SK-N-SH treated with all-trans-retinoic acid at 6 μM for 48 hours (cell line): ENCODE data around the gene TFPI2.

Experiments
- ATAC-seq: fragments of 200-7000 bp; cut with Tn5 transposase; 3 replicates; pipeline ENCODE4 v1.9.1; 2020; ENCODE audit warnings: mild to moderate bottlenecking, moderate library complexity
- BACH2 ChIP-seq: fragments of 250-450 bp; sonication (Bioruptor Pico); IDR thresholded peaks from 2 replicates; pipeline ENCODE4 v1.9.0; 2021; ENCODE audit warnings: mild to moderate bottlenecking, borderline replicate concordance
- CSDC2 ChIP-seq: fragments of 250-450 bp; sonication (Bioruptor Pico); IDR thresholded peaks from 2 replicates; pipeline ENCODE4 v1.5.0; 2020; ENCODE audit warnings: mild to moderate bottlenecking, moderate library complexity
- ESRRG ChIP-seq: fragments of 250-450 bp; sonication (Bioruptor Pico); IDR thresholded peaks from 2 replicates; pipeline ENCODE4 v1.6.1; 2021; ENCODE audit warnings: mild to moderate bottlenecking
- GLIS3 ChIP-seq: fragments of 250-450 bp; sonication (Bioruptor Pico); IDR thresholded peaks from 2 replicates; pipeline ENCODE4 v1.5.0; 2020; ENCODE audit warnings: mild to moderate bottlenecking, moderate library complexity
- ISL1 ChIP-seq: fragments of 250-450 bp; sonication (Bioruptor Pico); IDR thresholded peaks from 2 replicates; pipeline ENCODE4 v2.1.2; 2022; ENCODE audit warnings: mild to moderate bottlenecking, moderate library complexity
- PPARA ChIP-seq: fragments of 250-450 bp; sonication (Bioruptor Pico); IDR thresholded peaks from 2 replicates; pipeline ENCODE4 v1.5.0; 2020; ENCODE audit warnings: mild to moderate bottlenecking, borderline replicate concordance
- RARB ChIP-seq: fragments of 250-450 bp; sonication (Bioruptor Pico); IDR thresholded peaks from 2 replicates; pipeline ENCODE4 v1.8.0; 2021; ENCODE audit warnings: mild to moderate bottlenecking, moderate library complexity
- SNAI2 ChIP-seq: fragments of 250-450 bp; sonication (Bioruptor Pico); IDR thresholded peaks from 2 replicates; pipeline ENCODE4 v1.5.0; 2020; ENCODE audit warnings: mild to moderate bottlenecking, moderate library complexity
- TCF4 ChIP-seq: fragments of 250-450 bp; sonication (Bioruptor Pico); IDR thresholded peaks from 2 replicates; pipeline ENCODE4 v1.8.0; 2021; ENCODE audit warnings: mild to moderate bottlenecking, moderate library complexity, borderline replicate concordance
- TOX ChIP-seq: fragments of 250-450 bp; sonication (Bioruptor Pico); IDR thresholded peaks from 2 replicates; pipeline ENCODE4 v1.8.0; 2021; ENCODE audit warnings: mild to moderate bottlenecking, moderate library complexity, borderline replicate concordance
- ZC3H10 ChIP-seq: fragments of 250-450 bp; sonication (Bioruptor Pico); IDR thresholded peaks from 2 replicates; pipeline ENCODE4 v1.5.1; 2021; ENCODE audit warnings: mild to moderate bottlenecking, moderate library complexity
- ZFP3 ChIP-seq: fragments of 250-450 bp; sonication (Bioruptor Pico); IDR thresholded peaks from 2 replicates; pipeline ENCODE4 v1.5.0; 2020; ENCODE audit warnings: mild to moderate bottlenecking, moderate library complexity
- ZFP30 ChIP-seq: fragments of 450-650 bp; formaldehyde crosslinking; IDR thresholded peaks from 2 replicates; pipeline ENCODE4 v1.5.0; 2022; ENCODE audit warnings: mild to moderate bottlenecking, moderate library complexity
- ZNF565 ChIP-seq: fragments of 450-650 bp; formaldehyde crosslinking; conservative IDR thresholded peaks from 2 replicates; pipeline ENCODE4 v1.5.0; 2020; ENCODE audit warnings: low read depth, mild to moderate bottlenecking, moderate library complexity
- ZNF70 ChIP-seq: fragments of 450-650 bp; formaldehyde crosslinking; IDR thresholded peaks from 2 replicates; pipeline ENCODE4 v1.5.0; 2020; ENCODE audit warnings: mild to moderate bottlenecking, moderate library complexity
- ZNF8 ChIP-seq: fragments of 450-650 bp; formaldehyde crosslinking; IDR thresholded peaks from 2 replicates; pipeline ENCODE4 v1.5.0; 2020; ENCODE audit warnings: mild to moderate bottlenecking, moderate library complexity
- TF ChIP-seq, protein P1 (sequence below): fragments of 250-450 bp; sonication (Bioruptor Pico); IDR thresholded peaks from 2 replicates; pipeline ENCODE4 v1.5.1; 2021; ENCODE audit warnings: mild to moderate bottlenecking, moderate library complexity
- TF ChIP-seq, protein P2 (sequence below): fragments of 250-450 bp; sonication (Bioruptor Pico); IDR thresholded peaks from 2 replicates; pipeline ENCODE4 v1.5.1; 2020; ENCODE audit warnings: low read depth, mild to moderate bottlenecking, moderate library complexity
- TF ChIP-seq, protein P3 (sequence below): fragments of 250-450 bp; sonication (Bioruptor Pico); IDR thresholded peaks from 2 replicates; pipeline ENCODE4 v1.8.0; 2021; ENCODE audit warnings: low read depth, mild to moderate bottlenecking, moderate library complexity, borderline replicate concordance
- TF ChIP-seq, protein P4 (sequence below): fragments of 250-450 bp; sonication (Bioruptor Pico); IDR thresholded peaks from 2 replicates; pipeline ENCODE4 v1.8.0; 2020; ENCODE audit warnings: mild to moderate bottlenecking, moderate library complexity, borderline replicate concordance
- TF ChIP-seq, protein P5 (sequence below): fragments of 250-450 bp; sonication (Bioruptor Pico); IDR thresholded peaks from 2 replicates; pipeline ENCODE4 v1.5.0; 2020; ENCODE audit warnings: mild to moderate bottlenecking, moderate library complexity

TFPI2 gene

DNA sequence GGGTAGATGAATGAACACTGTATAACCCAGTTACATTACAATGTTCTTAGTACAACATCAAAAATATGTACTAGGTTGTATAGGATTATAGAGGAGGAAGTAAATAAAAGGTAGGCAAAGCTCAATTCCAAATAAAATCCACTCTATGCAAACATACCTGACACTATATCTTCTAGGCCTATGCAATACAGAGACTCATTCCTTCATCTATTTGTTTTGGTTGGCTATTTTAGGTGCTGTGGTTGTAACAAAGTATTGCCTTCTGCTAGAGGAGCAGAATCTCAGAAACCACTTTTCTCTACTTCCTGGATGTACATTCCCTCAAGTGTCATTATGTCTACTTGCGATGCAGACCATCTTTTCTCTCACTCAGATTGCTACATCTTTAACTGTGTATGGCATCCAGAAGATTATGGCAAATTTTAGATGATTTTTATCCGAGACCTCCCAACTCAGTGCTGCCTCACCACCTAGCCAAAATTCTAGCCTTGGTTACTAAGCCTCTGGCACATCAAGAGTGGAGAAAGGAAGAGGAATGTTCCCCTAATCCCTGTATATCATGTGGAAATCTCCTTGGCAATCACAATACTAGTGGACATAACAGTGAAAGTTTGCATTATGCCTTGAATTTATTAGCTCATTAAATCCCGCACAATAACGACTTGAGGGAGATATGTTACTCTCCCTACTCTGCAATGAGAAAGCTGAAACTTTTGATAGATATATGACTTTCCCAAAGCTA lies 5.5 kb upstream of the TFPI2 start:
- TF ChIP-seq ZNF565 (CRISPR knock-in tag) (no peak), ZNF70 (CRISPR knock-in tag) (no peak)
- ATAC-seq = no peak

DNA sequence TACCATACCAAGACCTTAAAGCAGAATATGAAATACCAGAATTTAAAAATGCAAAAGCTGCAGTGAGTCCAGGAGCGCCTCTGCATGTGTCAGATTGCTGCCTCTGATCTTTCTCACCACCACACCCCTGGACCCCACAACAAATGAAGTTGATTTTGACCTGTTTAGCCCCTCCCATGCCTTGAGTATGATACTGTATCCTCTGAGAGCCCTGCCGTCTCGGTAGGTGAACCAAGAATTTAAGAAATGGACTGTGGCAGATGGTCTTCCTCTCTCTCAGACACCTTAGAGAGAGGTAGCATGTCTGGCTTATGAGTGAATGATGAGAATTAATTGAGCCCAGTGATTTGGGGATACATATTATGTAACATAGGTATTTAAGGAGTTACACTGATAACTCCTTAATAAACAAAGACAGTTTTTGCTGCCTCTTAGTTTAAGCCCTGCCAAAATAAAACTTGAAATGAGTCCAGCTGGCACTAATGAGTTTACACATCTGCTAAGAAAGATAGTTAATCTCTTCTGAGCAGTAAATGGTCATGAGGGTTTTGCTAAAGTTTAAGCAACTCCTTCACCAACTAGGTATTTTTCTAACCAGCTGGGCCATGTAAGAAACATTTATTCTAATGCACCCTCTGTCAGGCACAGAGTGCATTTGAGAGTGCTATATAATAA lies 4.5 kb upstream of the TFPI2 start:
- ATAC-seq = no peak
- TF ChIP-seq ZFP3 (CRISPR knock-in tag) (no peak), PPARA (CRISPR knock-in tag) (no peak), ZC3H10 (CRISPR knock-in tag) (no peak), ZNF70 (CRISPR knock-in tag) (no peak), SNAI2 (CRISPR knock-in tag) (no peak), TCF4 (CRISPR knock-in tag) (no peak), ZFP30 (CRISPR knock-in tag) (no peak), TOX (no peak), RARB (no peak), ISL1 (no peak), ESRRG (CRISPR knock-in tag) (no peak), BACH2 (CRISPR knock-in tag) (no peak)
- TF ChIP-seq, protein P1, sequence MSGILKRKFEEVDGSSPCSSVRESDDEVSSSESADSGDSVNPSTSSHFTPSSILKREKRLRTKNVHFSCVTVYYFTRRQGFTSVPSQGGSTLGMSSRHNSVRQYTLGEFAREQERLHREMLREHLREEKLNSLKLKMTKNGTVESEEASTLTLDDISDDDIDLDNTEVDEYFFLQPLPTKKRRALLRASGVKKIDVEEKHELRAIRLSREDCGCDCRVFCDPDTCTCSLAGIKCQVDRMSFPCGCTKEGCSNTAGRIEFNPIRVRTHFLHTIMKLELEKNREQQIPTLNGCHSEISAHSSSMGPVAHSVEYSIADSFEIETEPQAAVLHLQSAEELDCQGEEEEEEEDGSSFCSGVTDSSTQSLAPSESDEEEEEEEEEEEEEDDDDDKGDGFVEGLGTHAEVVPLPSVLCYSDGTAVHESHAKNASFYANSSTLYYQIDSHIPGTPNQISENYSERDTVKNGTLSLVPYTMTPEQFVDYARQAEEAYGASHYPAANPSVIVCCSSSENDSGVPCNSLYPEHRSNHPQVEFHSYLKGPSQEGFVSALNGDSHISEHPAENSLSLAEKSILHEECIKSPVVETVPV (CRISPR knock-in tag) = no peak
- TF ChIP-seq, protein P2, sequence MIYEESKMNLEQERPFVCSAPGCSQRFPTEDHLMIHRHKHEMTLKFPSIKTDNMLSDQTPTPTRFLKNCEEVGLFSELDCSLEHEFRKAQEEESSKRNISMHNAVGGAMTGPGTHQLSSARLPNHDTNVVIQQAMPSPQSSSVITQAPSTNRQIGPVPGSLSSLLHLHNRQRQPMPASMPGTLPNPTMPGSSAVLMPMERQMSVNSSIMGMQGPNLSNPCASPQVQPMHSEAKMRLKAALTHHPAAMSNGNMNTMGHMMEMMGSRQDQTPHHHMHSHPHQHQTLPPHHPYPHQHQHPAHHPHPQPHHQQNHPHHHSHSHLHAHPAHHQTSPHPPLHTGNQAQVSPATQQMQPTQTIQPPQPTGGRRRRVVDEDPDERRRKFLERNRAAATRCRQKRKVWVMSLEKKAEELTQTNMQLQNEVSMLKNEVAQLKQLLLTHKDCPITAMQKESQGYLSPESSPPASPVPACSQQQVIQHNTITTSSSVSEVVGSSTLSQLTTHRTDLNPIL (CRISPR knock-in tag) = no peak

DNA sequence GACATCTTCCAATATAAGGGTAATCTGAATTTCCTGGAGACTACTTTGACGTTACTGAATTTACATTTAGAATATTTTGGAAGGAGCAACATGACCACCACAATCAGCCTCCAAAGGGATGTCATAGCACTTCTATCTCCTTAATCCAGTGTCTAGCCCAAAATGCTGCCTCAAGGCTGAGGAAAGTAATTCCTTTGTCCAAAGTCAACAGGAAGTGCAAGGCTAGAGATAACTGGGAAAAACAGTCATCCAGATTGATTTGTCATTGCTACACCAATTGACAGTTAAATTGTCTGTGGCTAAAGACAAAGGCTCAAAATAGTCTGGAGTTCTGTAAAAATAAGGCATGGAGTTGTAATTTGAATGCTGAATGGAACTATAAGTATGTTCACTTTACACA lies 3.9 kb upstream of the TFPI2 start:
- no peak for ATAC-seq
- TF ChIP-seq, protein P3, sequence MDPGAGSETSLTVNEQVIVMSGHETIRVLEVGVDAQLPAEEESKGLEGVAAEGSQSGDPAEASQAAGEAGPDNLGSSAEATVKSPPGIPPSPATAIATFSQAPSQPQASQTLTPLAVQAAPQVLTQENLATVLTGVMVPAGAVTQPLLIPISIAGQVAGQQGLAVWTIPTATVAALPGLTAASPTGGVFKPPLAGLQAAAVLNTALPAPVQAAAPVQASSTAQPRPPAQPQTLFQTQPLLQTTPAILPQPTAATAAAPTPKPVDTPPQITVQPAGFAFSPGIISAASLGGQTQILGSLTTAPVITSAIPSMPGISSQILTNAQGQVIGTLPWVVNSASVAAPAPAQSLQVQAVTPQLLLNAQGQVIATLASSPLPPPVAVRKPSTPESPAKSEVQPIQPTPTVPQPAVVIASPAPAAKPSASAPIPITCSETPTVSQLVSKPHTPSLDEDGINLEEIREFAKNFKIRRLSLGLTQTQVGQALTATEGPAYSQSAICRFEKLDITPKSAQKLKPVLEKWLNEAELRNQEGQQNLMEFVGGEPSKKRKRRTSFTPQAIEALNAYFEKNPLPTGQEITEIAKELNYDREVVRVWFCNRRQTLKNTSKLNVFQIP (CRISPR knock-in tag) = no peak
- TF ChIP-seq ZC3H10 (CRISPR knock-in tag) (no peak), ISL1 (no peak), BACH2 (CRISPR knock-in tag) (no peak), ZFP30 (CRISPR knock-in tag) (no peak)
- TF ChIP-seq, protein P1 (CRISPR knock-in tag) = no peak

DNA sequence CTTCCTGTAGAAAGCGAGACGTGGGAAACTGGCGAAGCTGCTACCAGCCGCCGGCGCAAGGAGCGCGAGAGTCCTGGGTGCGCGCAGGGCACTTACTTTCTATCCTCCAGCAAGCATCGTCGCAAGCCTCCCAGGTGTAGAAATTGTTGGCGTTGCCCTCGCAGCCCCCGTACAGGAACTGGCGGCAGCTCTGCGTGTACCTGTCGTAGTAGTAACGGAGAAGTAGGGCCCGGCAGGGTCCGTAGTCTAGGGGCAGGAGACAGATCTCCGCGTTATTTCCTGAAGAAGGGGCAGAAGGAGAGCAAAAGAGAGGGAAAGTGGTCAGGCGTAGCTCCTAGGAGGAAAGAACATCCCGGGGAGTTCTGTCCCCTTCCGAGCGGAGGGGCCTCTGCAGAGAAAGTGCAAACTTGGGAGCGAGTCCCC lies 501 bp downstream of the TFPI2 start:
- TF ChIP-seq, protein P4, sequence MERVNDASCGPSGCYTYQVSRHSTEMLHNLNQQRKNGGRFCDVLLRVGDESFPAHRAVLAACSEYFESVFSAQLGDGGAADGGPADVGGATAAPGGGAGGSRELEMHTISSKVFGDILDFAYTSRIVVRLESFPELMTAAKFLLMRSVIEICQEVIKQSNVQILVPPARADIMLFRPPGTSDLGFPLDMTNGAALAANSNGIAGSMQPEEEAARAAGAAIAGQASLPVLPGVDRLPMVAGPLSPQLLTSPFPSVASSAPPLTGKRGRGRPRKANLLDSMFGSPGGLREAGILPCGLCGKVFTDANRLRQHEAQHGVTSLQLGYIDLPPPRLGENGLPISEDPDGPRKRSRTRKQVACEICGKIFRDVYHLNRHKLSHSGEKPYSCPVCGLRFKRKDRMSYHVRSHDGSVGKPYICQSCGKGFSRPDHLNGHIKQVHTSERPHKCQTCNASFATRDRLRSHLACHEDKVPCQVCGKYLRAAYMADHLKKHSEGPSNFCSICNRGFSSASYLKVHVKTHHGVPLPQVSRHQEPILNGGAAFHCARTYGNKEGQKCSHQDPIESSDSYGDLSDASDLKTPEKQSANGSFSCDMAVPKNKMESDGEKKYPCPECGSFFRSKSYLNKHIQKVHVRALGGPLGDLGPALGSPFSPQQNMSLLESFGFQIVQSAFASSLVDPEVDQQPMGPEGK = no peak
- no peak for TF ChIP-seq ZC3H10 (CRISPR knock-in tag)
- no peak for TF ChIP-seq SNAI2 (CRISPR knock-in tag)
- TF ChIP-seq PPARA (CRISPR knock-in tag) = no peak
- TF ChIP-seq ISL1 = no peak
- ATAC-seq = peak; percentile 90

DNA sequence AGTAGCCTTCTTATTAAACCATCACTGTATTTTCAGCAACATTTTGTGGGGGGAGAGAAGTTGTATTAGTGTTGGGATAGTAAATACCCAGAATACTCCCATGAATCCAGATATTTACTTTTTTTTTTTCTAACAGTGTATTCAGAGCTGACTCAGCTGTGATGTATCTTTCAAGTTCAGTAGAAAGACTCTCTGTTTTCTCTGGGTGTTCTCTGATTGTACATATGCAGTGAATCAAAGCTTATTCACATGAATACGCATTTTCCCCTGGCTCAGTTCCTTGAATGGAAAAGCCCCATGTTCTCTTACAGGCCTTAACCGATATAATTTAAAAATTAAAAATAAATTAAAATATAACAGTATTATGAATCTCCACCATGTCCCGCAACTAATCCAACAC lies 1.3 kb downstream of the TFPI2 start:
- no peak for ATAC-seq
- TF ChIP-seq, protein P5, sequence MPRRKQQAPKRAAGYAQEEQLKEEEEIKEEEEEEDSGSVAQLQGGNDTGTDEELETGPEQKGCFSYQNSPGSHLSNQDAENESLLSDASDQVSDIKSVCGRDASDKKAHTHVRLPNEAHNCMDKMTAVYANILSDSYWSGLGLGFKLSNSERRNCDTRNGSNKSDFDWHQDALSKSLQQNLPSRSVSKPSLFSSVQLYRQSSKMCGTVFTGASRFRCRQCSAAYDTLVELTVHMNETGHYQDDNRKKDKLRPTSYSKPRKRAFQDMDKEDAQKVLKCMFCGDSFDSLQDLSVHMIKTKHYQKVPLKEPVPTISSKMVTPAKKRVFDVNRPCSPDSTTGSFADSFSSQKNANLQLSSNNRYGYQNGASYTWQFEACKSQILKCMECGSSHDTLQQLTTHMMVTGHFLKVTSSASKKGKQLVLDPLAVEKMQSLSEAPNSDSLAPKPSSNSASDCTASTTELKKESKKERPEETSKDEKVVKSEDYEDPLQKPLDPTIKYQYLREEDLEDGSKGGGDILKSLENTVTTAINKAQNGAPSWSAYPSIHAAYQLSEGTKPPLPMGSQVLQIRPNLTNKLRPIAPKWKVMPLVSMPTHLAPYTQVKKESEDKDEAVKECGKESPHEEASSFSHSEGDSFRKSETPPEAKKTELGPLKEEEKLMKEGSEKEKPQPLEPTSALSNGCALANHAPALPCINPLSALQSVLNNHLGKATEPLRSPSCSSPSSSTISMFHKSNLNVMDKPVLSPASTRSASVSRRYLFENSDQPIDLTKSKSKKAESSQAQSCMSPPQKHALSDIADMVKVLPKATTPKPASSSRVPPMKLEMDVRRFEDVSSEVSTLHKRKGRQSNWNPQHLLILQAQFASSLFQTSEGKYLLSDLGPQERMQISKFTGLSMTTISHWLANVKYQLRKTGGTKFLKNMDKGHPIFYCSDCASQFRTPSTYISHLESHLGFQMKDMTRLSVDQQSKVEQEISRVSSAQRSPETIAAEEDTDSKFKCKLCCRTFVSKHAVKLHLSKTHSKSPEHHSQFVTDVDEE (CRISPR knock-in tag) = no peak
- TF ChIP-seq RARB (no peak), ZNF8 (CRISPR knock-in tag) (no peak), TOX (no peak), CSDC2 (CRISPR knock-in tag) (no peak), ZFP3 (CRISPR knock-in tag) (no peak), ESRRG (CRISPR knock-in tag) (no peak), GLIS3 (CRISPR knock-in tag) (no peak)
- TF ChIP-seq, protein P2 (CRISPR knock-in tag) = no peak
